ENCODE measurements around the gene FRMD5.
"Not testable (repeated sequence)": the region's sequence is repeated elsewhere in the genome, so short reads cannot be mapped to it uniquely, and the experiment has no call there.

The FRMD5 gene

DNA sequence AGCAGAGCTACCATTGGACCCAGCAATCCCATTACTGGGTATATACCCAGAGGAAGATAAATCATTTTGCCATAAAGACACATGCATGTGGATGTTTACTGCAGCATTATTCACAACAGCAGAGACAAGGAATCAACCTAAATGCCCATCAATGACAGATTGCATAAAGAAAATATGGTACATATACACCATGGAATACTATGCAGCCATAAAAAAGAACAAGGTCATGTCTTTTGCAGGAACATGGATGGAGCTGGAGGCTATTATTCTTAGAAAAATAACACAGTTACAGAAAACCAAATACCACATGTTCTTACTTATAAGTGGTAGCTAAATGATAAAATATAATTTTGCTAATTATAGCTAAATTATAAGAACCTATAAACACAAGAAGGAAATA, 162.3 kb downstream of the FRMD5 start:
- not testable (repeated sequence) for DNase-seq (ENCODE audit: low read depth)

DNA sequence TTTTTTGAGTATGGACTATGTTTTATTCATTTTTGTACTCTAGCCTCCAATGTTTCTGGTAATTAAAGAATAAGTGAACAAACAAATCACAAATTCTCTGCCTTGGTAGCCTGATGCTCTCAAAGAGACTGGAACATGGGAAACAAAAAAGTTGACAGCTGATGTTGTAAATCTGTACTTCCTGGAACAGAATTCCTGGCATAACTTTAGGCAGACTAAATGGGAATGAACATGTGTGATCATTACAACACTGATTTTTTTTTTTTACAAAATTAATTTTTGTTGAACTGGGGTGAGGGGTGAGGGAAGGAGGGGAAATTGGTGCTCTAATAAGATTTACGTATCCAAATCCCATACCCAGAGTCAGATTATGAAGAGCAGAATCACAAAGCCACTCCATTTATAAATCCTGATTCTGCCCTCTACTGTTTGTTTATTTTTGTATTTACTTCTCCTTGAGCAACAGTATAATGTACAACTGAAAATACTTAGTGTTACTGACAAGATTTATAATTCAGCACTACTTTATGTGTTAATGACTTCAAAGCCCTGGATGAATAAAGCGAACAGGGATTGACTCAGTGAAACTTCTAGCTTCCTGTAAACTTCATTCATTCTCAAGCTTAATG, 165.0 kb downstream of the FRMD5 start:
- no peak for DNase-seq (ENCODE audit: low read depth)

DNA sequence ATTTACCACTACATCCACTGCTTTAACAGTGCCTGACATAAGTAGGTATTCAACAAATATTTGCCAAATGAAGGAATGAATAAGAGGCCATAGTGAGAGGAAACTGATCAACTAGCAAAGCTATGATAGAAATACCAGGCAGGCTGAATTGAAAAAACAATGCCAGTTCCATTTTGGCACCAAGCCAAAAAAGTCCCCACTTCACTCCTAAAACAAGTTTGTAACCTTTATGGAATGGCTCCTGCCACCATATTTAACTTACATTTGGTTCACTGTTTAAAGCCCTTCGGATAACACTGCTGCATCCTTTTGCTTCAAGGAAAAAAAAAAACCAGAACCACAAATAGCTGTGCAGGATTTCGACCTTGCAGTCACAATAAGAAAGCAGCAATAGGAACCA, 166.1 kb downstream of the FRMD5 start:
- DNase-seq (ENCODE audit: low read depth) = no peak

DNA sequence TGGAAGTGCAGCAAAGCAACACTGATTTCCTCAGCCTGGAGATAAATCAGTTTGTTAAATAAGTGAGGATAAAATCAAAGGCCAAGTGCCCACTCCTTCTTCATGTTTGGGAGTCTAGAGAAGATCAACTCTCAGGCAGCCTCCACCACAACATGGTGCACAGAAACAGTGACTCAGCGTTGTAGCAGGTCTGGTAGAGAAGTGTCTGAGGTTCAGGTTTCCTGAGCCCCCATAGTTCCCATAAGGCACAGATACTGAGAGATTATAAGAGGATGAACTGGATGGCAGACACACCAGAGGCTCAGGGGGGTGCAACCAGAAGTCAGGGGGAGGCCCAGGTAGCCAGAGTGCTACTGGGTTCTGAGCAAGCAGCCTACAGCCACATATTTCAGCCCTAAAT, 166.7 kb downstream of the FRMD5 start:
- DNase-seq (ENCODE audit: low read depth) = no peak

DNA sequence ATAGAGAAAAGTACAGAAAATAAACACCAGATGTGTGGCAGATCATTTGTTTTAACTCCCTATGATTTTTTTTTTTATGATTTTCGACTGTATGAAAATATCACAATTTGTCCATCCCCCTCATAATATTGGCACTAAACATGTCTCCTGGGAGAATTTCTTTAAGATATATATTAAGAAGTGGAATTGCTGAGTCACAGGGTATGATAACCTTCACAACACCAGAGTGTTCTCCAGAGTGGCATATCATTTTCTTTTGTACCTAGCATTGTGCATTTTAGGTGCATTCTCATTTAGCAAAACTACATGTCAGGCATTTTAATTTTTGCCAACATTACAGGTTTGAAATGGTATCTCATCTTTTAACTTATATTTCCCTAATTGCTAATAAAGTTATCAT, 170.9 kb downstream of the FRMD5 start:
- no peak for DNase-seq (ENCODE audit: low read depth)

DNA sequence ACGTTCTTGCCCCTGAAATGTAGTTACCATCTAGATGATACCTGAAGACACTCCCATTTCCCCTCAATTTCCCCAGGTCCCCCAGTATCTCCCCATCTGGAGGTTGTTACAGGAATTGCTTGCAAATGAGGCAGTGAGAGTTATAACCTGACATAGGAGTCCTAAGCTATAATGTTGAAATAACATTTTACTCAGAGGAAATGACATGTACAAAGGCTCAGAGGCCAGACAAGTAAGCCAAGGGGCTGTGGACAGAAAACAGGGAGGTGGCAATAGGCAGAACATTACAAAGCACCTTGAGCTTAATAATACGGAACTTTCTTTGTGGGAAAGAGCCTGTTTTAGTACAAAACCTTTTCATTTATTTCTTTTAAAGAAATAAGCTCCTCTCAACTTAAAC, 171.9 kb downstream of the FRMD5 start:
- DNase-seq (ENCODE audit: low read depth) = no peak

DNA sequence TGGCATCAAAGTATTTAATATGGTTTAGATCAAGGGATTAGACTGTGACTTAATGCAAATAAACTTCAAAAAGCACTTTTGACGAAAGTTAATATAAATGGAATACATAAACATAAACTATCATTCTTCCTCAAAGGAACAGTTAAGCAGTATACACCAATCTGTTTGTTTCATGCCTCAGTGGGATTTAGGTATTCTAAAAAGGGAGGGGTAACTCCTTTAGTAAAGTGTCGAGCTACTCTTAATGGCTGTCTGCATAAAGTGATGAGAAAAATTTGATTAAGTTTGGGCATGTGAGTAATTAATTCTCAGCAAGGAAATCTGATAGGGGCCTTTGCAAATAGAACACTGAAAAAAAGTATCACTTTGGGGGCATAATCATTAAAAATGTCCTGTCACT, 176.9 kb downstream of the FRMD5 start:
- no peak for DNase-seq (ENCODE audit: low read depth)

DNA sequence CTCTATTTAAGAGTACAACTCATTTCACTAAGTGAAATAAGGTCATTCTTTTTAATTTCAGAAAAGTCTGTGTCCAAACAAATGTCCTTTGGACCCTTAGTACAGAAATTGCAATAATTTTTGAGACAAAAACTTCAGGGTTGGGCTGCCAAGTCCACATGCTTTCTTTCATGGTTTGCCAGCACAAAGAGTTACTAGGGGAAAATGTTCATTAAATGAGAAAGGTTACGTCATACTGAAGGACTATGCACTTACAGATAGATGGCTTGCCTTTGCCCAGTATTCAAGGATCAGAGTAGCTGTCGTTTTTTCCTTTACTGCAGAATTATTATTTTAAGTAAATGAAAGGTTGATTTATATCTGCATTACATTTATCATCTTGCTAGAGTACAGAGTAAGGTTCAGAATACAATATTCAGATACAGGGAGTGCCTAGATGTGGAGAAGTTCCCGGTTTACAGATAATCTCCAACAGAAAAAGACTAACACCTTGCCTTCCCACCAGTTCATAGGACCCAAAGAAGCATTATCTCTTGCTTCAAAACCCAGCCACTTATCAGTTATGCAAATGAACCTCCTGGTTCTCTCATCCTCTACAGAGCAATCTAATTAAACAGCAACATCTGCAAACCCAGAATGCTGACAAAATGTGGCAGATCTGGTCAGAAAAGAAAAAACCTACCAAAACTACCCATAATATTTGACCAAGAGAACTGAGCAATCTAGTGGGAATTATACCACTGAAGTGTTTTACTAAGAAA, 179.3 kb downstream of the FRMD5 start:
- DNase-seq (ENCODE audit: low read depth) = no peak

DNA sequence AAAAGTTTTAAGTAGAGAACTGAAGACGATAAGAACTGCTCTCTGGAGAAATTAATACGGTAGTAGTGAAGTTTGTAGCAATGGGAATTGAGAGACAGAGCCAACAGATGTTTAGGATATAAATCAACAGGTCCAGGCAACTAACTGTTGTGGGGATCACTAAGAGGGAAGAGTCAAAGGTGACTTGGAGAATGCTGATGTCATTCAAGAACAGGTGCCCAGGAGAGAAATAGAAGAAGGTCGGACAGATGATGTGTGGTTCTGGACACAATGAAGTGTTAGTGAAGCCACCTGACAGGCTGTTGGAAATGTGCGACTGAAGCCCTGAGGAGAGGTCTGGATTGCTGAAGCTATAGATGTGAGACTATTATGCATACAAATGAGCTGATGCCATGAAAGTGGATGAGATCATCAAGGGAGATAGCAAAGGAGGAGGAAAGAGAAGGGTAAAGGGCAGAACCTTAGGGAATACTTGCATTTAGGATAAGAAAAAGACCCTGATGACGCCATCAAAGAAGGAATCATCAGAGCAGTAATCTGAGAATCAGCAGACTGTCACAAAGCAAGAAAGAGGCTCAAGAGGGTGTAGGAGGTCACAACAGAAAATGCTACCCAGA, 183.7 kb downstream of the FRMD5 start:
- DNase-seq (ENCODE audit: low read depth) = no peak

DNA sequence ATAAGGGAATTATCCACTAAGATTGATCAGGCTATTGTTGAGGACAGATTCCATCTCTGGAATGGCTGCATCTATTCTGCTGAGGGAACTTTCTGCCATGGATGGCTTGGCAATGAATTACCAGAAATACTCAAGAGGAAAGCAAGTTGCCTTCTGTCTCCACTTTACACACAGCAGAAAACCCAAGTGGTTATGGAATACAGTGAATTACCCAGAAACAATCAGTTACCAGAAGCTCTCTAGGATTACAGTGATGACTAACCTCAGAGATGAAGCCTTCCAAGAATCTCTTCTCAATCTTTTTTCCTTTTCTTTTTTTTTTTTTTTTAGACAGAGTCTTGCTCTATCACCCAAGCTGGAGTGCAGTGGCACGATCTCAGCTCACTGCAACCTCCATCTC, 185.0 kb downstream of the FRMD5 start:
- DNase-seq (ENCODE audit: low read depth) = no peak

DNA sequence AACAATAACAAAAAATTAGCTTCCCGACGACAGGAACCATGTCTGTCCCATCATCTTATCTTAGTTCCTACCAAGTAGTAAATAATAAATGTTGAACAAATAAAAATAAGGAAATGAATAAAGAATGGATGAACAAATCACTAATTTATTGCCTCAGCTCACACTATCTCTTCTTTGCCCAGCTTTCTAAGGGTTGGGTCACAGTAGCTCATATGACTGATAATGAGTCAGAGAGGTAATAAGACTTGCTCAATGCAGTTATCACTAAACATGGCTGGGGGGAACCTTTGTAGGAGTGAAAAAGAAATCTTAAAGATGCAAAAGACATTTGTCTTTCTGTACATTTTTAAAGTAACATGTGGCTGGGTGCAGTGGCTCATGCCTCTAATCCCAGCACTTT, 186.0 kb downstream of the FRMD5 start:
- DNase-seq (ENCODE audit: low read depth) = no peak

DNA sequence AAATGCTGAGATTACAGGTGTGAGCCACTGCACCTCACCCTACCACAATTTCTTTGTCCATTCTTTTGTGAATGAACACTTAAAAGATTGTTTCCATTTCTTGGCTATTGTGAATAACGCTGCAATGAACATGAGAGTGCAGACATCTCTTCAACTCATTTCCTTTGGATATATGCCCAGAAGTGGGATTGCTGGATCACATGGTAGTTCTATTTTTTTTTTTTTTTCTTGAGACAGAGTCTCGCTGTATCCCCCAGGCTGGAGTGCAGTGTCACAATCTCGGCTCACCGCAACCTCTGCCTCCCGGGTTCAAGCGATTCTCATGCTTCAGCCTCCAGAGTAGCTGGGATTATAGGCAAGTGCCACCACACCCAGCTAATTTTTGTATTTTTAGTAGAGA, 194.8 kb downstream of the FRMD5 start:
- not testable (repeated sequence) for DNase-seq (ENCODE audit: low read depth)

DNA sequence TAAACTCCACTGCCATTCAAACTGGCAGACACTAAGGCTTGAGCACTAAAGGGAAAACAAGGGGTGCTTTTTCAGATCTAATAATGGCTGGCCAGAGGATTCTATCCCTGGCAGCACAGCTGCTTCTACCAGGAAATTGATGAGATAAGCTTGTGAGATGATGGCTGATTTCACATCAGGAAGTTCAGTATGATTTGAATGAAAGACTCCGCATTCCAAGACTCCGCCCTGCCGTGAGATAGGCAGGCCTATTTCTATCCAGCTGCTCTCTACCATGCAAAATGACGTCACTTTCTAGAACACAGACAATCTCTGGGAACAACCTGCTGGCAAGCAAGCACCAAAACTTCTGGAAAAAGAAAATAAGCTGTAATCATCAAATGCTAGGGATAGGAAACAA, 196.5 kb downstream of the FRMD5 start:
- DNase-seq (ENCODE audit: low read depth) = no peak

DNA sequence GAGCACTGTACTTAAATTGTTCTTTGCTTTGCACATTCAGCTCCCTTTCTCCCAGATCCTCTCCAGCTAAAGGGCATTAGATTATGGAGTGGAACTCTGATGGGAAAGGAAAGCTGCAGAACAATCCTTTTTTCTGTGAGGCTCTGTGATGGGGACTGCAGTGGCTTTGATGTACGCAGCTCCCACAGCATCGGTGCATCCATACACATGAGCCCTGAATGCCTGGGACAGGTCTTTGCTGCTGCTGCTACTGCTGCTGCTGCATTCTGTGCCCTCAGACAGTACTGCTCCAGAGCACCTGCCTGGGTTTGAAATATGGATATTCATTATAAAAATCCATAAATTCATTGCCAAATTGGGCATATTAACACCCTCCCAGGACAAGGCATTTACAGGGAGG, 203.9 kb downstream of the FRMD5 start:
- no peak for DNase-seq (ENCODE audit: low read depth)

DNA sequence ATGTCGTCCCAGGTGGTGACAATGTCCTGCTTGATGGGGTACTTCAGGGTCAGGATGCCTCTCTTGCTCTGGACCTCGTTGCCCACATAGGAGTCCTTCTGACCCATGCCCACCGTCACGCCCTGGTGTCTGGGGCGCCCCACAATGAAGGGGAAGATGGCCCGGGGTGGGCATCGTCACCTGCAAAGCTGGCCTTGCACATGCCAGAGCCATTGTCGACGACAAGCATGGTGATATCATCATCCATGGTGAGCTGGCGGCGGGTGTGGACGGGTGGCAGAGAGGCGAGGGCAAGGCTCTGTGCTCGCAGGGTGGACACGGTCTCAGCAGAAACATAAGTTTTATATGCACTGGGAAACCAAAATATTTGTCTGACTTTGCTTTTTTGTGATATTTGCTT, 205.1 kb downstream of the FRMD5 start:
- DNase-seq (ENCODE audit: low read depth) = no peak

DNA sequence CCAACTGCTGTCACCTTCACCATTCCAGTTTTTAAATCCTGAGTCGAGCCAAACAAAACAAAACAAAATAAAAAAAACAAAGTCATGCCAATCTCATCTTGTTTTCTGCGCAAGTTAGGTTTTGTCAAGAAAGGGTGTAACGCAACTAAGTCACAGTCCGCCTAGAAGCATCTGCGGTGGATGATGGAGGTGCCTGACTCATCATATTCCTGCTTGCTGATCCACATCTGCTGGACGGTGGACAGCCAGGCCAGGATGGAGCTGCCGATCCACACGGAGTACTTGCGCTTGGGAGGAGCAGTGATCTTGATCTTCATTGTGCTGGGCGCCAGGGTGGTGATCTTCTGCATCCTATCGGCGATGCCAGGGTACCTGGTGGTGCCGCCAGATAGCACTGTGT, 206.2 kb downstream of the FRMD5 start:
- no peak for DNase-seq (ENCODE audit: low read depth)

DNA sequence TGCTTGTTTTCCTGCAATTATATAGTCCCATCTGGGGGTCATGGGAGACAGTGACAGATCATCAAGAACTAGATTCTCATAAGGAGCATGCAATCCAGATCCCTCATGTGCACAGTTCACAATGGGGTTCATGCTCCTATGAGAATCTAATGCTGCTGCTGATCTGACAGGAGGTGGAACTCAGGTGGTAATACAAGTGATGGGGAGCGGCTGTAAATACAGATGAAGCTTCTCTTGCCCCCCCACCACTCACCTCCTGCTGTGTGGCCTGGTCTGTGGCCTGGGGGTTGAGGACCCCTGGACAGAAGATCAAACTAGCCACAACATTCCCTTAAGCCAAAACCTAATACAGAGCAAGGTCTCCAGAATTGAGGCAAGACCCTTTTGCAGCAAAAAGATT, 207.1 kb downstream of the FRMD5 start:
- DNase-seq (ENCODE audit: low read depth) = no peak

DNA sequence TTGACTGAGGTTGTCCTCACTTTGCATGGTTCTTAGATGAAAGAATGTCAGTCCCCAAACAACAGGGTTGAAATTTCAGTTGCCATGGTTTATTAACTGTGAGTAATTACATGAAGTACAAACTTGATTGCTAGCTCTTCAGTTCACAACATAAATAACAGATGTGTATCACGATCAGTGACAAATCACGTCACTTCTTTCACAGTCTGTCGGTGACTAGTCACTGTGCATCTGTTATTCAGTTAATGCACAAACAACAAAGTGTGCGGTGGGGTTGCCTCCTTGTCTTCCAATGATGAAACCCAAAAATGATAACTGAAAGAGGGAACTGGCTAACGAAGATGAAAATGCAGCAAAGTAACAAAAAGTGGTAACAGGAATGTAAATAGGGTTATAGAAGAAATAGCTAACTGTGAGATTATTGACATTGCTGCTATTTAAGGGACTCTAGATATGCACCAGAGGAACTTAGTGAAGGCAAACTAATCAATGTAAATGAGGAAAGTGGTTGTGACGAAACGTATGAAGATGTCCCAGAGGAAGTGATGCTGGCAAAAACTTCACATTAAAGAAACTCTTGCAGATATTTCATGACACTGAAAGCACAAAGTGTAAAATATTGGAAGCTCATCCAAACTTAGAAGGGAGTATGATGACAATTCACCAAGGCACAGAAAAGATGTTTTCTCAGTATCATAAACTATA, 208.9 kb downstream of the FRMD5 start:
- DNase-seq (ENCODE audit: low read depth) = no peak

DNA sequence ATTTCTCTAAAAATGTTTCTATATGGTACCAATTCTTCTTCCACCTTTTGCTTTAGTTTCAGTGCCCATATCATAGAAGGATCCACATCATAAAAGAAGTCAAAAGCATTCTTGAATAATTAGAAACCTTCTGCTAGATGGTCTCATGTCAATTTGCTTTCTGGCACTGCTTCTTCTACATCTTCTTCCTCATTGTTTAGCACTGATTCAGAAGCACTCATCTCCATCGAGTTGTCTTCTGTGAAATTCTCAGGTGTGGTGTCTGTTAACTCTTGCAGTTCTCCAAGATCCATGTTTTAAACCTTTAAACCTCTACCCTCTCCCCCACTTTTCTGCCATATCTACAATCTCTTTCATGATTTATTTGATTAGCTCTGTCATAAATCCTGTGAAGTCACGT, 213.5 kb downstream of the FRMD5 start:
- no peak for DNase-seq (ENCODE audit: low read depth)

DNA sequence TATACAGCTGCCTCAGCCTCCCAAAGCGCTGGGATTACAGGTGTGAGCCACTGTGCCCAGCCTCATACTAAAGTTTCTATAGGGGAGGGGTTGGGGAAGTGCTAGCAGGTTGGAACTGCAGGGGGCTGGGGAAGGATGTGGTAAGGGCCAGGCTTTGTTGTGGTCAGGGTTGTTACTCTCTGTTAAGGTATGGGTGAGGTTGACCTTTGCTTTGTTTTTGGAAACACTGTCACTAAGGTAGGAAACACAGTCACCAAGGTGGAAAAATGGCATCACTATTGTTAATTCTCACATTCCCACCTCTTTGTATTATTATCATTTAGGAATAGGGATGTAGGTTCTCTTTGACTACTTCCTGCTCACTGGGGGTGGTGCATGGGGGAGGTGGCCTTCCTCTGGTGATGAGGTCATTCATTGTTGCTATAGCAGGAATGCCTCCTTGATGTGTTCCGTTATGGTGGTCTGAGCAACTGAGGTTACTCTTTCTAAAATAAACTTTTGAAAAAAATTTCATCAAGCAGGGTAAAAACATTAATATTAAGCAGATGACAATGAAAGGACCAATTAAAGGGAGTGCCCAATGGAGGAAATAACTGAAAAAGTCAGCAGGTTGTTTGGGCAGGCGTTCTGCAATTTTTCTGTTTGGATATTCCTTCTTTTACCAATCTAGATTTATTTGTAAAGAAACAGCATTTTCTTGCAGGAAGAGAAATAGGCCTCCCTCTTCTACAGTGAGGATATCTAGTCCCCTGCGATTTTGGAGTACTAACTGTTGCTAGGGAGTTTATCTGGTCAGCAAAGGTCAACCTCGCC, 217.8 kb downstream of the FRMD5 start:
- no peak for DNase-seq (ENCODE audit: low read depth)

DNA sequence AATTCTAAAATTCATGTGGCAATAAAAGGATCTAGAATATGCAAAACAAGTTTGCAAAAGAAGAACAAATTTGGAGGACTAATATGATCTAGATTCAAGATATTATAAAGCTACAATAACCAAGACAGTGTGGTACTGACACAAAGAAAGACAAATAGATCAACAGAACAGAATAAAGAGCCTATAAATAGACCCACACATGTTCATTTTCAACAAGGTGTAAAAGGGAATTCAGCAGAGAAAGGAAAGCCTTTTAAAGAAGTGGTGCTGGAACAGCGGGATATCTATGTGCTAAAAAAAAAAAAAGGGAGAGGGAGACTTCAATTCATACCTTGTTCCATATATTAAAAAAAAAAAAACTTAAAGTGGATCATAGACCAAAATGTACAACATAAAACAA, 219.3 kb downstream of the FRMD5 start:
- DNase-seq (ENCODE audit: low read depth) = no peak

DNA sequence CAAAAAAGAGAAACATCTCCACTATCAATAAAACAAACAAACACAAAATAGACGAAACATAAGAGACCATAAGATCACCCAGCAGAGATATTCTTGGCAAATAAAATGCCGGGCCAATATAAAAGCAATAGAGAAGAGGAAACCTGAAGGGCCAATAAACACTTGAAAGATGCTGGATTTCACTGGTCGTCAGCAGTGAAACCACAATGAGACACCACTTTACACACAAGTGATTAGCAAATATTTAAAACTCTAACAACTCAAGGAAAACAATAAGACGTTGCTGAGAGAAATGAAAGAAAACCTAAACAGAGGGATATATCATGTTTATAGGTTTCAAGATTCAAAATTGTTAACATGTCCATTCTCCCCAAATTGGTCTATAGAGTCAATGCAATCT, 219.7 kb downstream of the FRMD5 start:
- no peak for DNase-seq (ENCODE audit: low read depth)
